Endothelial cell of umbilical vein (primary cell): Measurements from ENCODE around the gene PPM1D. TPM values are rescaled to one million over a fixed set of nuclear protein-coding genes. Genes with fewer than 3 reads are reported as not detected.
"Not testable (repeated sequence)": the region's sequence is repeated elsewhere in the genome, so short reads cannot be mapped to it uniquely, and the experiment has no call there.

Source experiments
- BruUV-seq: library from RNA; stranded (reverse); fragments of 400-500 nt; replicated peaks from 2 replicates; lab custom pipeline; 2021; lab: Mats Ljungman, UMichigan
- CTCF ChIA-PET: fragments of 300-600, 350-600 bp; sonication (Branson Sonifier 250); formaldehyde crosslinking; loops from one replicate; lab custom pipeline; 2021; ENCODE audit warnings: antibody characterized with exemption, inconsistent platforms; lab: Charles Lee
- POLR2A ChIA-PET: fragments of 300-600, 350-600 bp; sonication (Branson Sonifier 250); formaldehyde crosslinking; loops from one replicate; lab custom pipeline; 2021; ENCODE audit warnings: antibody characterized with exemption, inconsistent platforms; lab: Charles Lee
- DNase-seq: peaks from one replicate; pipeline ENCODE4 v3.0.0-alpha.2; 2011; ENCODE audit warnings: low read depth, low spot score
- FAIRE-seq: peaks from 2 replicates; lab custom pipeline; 2011; peaks lifted over from hg19 to GRCh38; lab: Jason Lieb, UNC
- H2AFZ ChIP-seq: 2 replicates; pipeline ENCODE4 v1.6.0; 2012; ENCODE audit warnings: low read depth, low read length, control low read depth, inconsistent platforms
- H3K27ac ChIP-seq: 2 replicates; pipeline ENCODE4 v1.5.1; 2011; ENCODE audit warnings: low read depth, mild to moderate bottlenecking, control low read depth, low read length, moderate library complexity; ENCODE audit not compliant: insufficient read depth
- H3K27me3 ChIP-seq, 2 experiments: 2 replicates each; pipeline versions ENCODE4 v1.6.0 to v1.6.1; 2011; ENCODE audit warnings: low read length in 2 of 2, mixed read lengths in 1 of 2; ENCODE audit not compliant: control insufficient read depth in 2 of 2, insufficient read depth in 2 of 2
- H3K36me3 ChIP-seq, 2 experiments: 2 replicates in 1 of 2; 3 replicates in 1 of 2; pipeline ENCODE4 v1.5.1; 2011; ENCODE audit warnings: low read length in 2 of 2, mild to moderate bottlenecking in 1 of 2, moderate library complexity in 1 of 2; ENCODE audit not compliant: control insufficient read depth in 2 of 2, insufficient read depth in 2 of 2; ENCODE audit errors: extremely low read depth in 1 of 2
- H3K4me1 ChIP-seq: 3 replicates; pipeline ENCODE4 v1.5.1; 2011; ENCODE audit warnings: mild to moderate bottlenecking, low read length; ENCODE audit not compliant: control insufficient read depth, insufficient read depth; ENCODE audit errors: extremely low read depth
- H3K4me2 ChIP-seq: 2 replicates; pipeline ENCODE4 v1.6.1; 2011; ENCODE audit warnings: low read length, control low read depth, mixed read lengths; ENCODE audit not compliant: insufficient read depth
- H3K4me3 ChIP-seq, 3 experiments: fragments of 200-600 bp in 1 of 3; sonication (generic), shearing (Covaris generic) in 1 of 3; replicated peaks in 1 of 3; 2 replicates each; pipeline ENCODE4 v1.5.1; 2011 to 2016; ENCODE audit warnings: control low read depth in 3 of 3, low read length in 3 of 3, mild to moderate bottlenecking in 2 of 3, inconsistent platforms in 1 of 3, low read depth in 1 of 3, moderate library complexity in 1 of 3; ENCODE audit not compliant: insufficient read depth in 1 of 3
- H3K79me2 ChIP-seq: 2 replicates; pipeline ENCODE4 v1.6.0; 2012; ENCODE audit warnings: low read length, inconsistent platforms; ENCODE audit not compliant: control insufficient read depth, insufficient read depth
- H3K9ac ChIP-seq: replicated peaks from 2 replicates; pipeline ENCODE3; 2011; ENCODE audit warnings: low read length, control low read depth; ENCODE audit not compliant: insufficient read depth; ENCODE audit errors: extremely low read depth
- H3K9me1 ChIP-seq: replicated peaks from 3 replicates; pipeline ENCODE4 v1.6.0; 2011; ENCODE audit warnings: mild to moderate bottlenecking, low read length; ENCODE audit not compliant: control insufficient read depth, insufficient read depth; ENCODE audit errors: extremely low read depth
- H3K9me3 ChIP-seq: replicated peaks from 2 replicates; pipeline ENCODE4 v1.5.1; 2012; ENCODE audit warnings: low read length, inconsistent platforms; ENCODE audit not compliant: control insufficient read depth, insufficient read depth
- H4K20me1 ChIP-seq: replicated peaks from 2 replicates; pipeline ENCODE3; 2011; ENCODE audit warnings: mild to moderate bottlenecking, low read length; ENCODE audit not compliant: control insufficient read depth, insufficient read depth; ENCODE audit errors: extremely low read depth
- EZH2 ChIP-seq: IDR thresholded peaks from 2 replicates; pipeline ENCODE4 v1.6.1; 2012; ENCODE audit warnings: borderline replicate concordance, low read depth, mild to moderate bottlenecking, moderate library complexity, low read length, inconsistent platforms; ENCODE audit not compliant: severe bottlenecking
- FOS ChIP-seq: IDR thresholded peaks from 2 replicates; pipeline ENCODE4 v1.6.1; 2011; ENCODE audit warnings: mild to moderate bottlenecking, low read length, moderate library complexity, borderline replicate concordance; ENCODE audit not compliant: insufficient read depth
- GATA2 ChIP-seq: IDR thresholded peaks from 2 replicates; pipeline ENCODE4 v1.7.0; 2011; ENCODE audit warnings: low read depth, mild to moderate bottlenecking, moderate library complexity, mixed read lengths, low read length; ENCODE audit not compliant: insufficient read length, insufficient read depth
- JUN ChIP-seq: IDR thresholded peaks from 2 replicates; pipeline ENCODE4 v1.6.1; 2011; ENCODE audit warnings: borderline replicate concordance, low read depth; ENCODE audit not compliant: insufficient read length, insufficient read depth
- MYC ChIP-seq: IDR thresholded peaks from one replicate; pipeline ENCODE4 v1.6.1; 2011; ENCODE audit warnings: mild to moderate bottlenecking, low read depth, low read length
- POLR2A ChIP-seq: IDR thresholded peaks from 2 replicates; pipeline ENCODE4 v1.6.1; 2012; ENCODE audit warnings: low read depth, mild to moderate bottlenecking, control low read depth, low read length
- POLR2AphosphoS5 ChIP-seq: IDR thresholded peaks from 2 replicates; pipeline ENCODE4 v1.6.1; 2012; ENCODE audit warnings: low read depth, mild to moderate bottlenecking, control low read depth, low read length, moderate library complexity; ENCODE audit not compliant: insufficient read depth
- dilution Hi-C: fragments of 300-500 bp; cut with MboI; formaldehyde crosslinking; loops from one replicate; pipeline ENCODE4 v1.15.0; 2019; ENCODE audit warnings: low sequenced_read_pairs; ENCODE audit not compliant: extremely low pct_ligation_motif_present
- intact Hi-C: fragments of 100-400 bp; cut with micrococcal nuclease; formaldehyde crosslinking; loops from one replicate; pipeline ENCODE4 v1.10.0; 2022
- polyA plus RNA-seq, 4 experiments: library from polyadenylated mRNA; depleted of rRNA in 3 of 4; stranded (reverse) in 3 of 4; unstranded in 1 of 4; fragments of >200 nt; gene quantifications; 2 replicates each; pipeline versions ENCODE4 v1.2.1 to v1.2.3, GENCODE V29; 2011 to 2012; ENCODE audit warnings: missing spikeins in 1 of 4
- total RNA-seq: library from RNA; stranded (reverse); gene quantifications from 2 replicates; pipeline ENCODE4 v1.2.3, GENCODE V29; 2021
- TF ChIP-seq, protein P1 (sequence below), 2 donors: IDR thresholded peaks; 1 replicate in 1 of 2; 2 replicates in 1 of 2; pipeline ENCODE4 v1.5.1; 2011; ENCODE audit warnings: low read length in 2 of 2, mild to moderate bottlenecking in 2 of 2, moderate library complexity in 2 of 2, control low read depth in 1 of 2, inconsistent platforms in 1 of 2, low read depth in 1 of 2; ENCODE audit not compliant: insufficient read depth in 1 of 2; ENCODE audit errors: extremely low read depth in 1 of 2
- TF ChIP-seq, protein P2 (sequence below): IDR thresholded peaks from 2 replicates; pipeline ENCODE4 v1.6.1; 2011; ENCODE audit not compliant: insufficient read depth, insufficient read length

PPM1D gene
- total and polyA plus RNA-seq, 2 donors (not counting 3 experiments of a cell fraction or from before 2014, with no cell fraction given) = 7.9 to 19.0 TPM

DNA sequence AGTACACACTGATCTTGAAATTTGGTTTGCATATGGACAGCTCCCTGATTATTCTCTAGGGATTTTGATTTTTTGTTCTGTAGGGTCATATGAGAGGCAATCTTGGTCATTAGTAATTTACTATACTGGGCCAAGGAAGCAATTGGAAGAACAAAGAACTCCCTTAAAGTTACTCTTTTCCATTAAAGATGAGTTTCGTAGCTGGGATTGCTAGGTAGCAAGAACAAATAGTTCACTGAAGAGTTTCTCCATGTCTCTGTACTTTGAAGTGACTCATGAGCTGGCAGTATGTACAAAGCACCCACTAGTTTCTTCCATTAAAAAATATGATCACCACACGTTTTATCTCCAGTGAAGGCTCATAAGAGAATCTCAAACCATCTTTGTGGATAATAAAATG is 71.5 kb downstream of the PPM1D start:
- DNase-seq = no peak
- Histone ChIP-seq H3K9me3 (no peaks in the 10 kb centered on the region), H3K4me2 (no peak overlapping the region), H3K4me3 (no peak overlapping the region), H2AFZ (no peak overlapping the region), H3K9ac (no peak overlapping the region), H3K79me2 (no peaks in the 10 kb centered on the region), H4K20me1 (no peaks in the 10 kb centered on the region), H3K27me3 (no peaks in the 10 kb centered on the region), H3K4me1 (no peaks in the 10 kb centered on the region), H3K9me1 (no peaks in the 10 kb centered on the region), H3K27ac (no peak overlapping the region), H3K36me3 (no peaks in the 10 kb centered on the region)
- dilution Hi-C loops (no loop called here), intact Hi-C loops (no loop called here)
- BruUV-seq = no TSS peak
- ChIA-PET POLR2A (no interaction called here), CTCF (no interaction called here)
- no peak for FAIRE-seq
- TF ChIP-seq POLR2AphosphoS5 (no peak), JUN (no peak), MYC (no peak), POLR2A (no peak), EZH2 (no peak), FOS (no peak), GATA2 (no peak)
- TF ChIP-seq, protein P1, sequence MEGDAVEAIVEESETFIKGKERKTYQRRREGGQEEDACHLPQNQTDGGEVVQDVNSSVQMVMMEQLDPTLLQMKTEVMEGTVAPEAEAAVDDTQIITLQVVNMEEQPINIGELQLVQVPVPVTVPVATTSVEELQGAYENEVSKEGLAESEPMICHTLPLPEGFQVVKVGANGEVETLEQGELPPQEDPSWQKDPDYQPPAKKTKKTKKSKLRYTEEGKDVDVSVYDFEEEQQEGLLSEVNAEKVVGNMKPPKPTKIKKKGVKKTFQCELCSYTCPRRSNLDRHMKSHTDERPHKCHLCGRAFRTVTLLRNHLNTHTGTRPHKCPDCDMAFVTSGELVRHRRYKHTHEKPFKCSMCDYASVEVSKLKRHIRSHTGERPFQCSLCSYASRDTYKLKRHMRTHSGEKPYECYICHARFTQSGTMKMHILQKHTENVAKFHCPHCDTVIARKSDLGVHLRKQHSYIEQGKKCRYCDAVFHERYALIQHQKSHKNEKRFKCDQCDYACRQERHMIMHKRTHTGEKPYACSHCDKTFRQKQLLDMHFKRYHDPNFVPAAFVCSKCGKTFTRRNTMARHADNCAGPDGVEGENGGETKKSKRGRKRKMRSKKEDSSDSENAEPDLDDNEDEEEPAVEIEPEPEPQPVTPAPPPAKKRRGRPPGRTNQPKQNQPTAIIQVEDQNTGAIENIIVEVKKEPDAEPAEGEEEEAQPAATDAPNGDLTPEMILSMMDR (IDR thresholded peaks at IDR 0.05; ENCODE audit: extremely low read depth in 1 of 2, insufficient read depth in 1 of 2, low read depth in 1 of 2, low read length in 2 of 2) = no peak
- TF ChIP-seq, protein P2, sequence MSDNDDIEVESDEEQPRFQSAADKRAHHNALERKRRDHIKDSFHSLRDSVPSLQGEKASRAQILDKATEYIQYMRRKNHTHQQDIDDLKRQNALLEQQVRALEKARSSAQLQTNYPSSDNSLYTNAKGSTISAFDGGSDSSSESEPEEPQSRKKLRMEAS = no peak

GRCh38 chr17:60674637-60675036 is 74.6 kb downstream of the PPM1D start:
- dilution Hi-C loops, POLR2A ChIA-PET, H3K4me1 ChIP-seq, H3K27me3 ChIP-seq, H3K36me3 ChIP-seq, H2AFZ ChIP-seq, H3K9ac ChIP-seq, H3K79me2 ChIP-seq, H4K20me1 ChIP-seq, H3K4me2 ChIP-seq, intact Hi-C loops, CTCF ChIA-PET, H3K4me3 ChIP-seq, FAIRE-seq, BruUV-seq, H3K9me3 ChIP-seq, DNase-seq, H3K27ac ChIP-seq, H3K9me1 ChIP-seq: not testable (repeated sequence)
